ENCODE measurements around the gene ITPR1. TPM values are rescaled to one million over a fixed set of nuclear protein-coding genes. Genes with fewer than 3 reads are reported as not detected.
A peak's percentile ranks its signal among the peaks of the same experiment; 100 is the strongest.

Gene ITPR1
- total RNA-seq, 1 donor from 2014 or later: 53.1 TPM

- no peak for DNase-seq (ENCODE audit: low spot score)
- TF ChIP-seq, protein P1, sequence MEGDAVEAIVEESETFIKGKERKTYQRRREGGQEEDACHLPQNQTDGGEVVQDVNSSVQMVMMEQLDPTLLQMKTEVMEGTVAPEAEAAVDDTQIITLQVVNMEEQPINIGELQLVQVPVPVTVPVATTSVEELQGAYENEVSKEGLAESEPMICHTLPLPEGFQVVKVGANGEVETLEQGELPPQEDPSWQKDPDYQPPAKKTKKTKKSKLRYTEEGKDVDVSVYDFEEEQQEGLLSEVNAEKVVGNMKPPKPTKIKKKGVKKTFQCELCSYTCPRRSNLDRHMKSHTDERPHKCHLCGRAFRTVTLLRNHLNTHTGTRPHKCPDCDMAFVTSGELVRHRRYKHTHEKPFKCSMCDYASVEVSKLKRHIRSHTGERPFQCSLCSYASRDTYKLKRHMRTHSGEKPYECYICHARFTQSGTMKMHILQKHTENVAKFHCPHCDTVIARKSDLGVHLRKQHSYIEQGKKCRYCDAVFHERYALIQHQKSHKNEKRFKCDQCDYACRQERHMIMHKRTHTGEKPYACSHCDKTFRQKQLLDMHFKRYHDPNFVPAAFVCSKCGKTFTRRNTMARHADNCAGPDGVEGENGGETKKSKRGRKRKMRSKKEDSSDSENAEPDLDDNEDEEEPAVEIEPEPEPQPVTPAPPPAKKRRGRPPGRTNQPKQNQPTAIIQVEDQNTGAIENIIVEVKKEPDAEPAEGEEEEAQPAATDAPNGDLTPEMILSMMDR (IDR thresholded peaks at IDR 0.05; ENCODE audit: unreplicated experiment): no peak
- no peak overlapping the region for H3K4me3 Mint-ChIP-seq (ENCODE audit: unreplicated experiment)
- no peaks in the 10 kb centered on the region for H3K9me3 Mint-ChIP-seq (ENCODE audit: unreplicated experiment)
- H3K27me3 Mint-ChIP-seq (ENCODE audit: unreplicated experiment): peaks cover 4% of the 10 kb centered on the region
- peak overlapping the region; percentile 90 for H3K27ac Mint-ChIP-seq (ENCODE audit: unreplicated experiment)
- H3K36me3 Mint-ChIP-seq (ENCODE audit: low read depth, unreplicated experiment): peaks cover 37% of the 10 kb centered on the region
- peaks cover 67% of the 10 kb centered on the region for H3K4me1 Mint-ChIP-seq (ENCODE audit: unreplicated experiment)
Observed at GRCh38 chr3:4751502-4752101, 258.5 kb downstream of the ITPR1 start.

GRCh38 chr3:4752201-4753072, 259.3 kb downstream of the ITPR1 start:
- no peak for DNase-seq (ENCODE audit: low spot score)
- Mint-ChIP-seq H3K27me3 (ENCODE audit: unreplicated experiment) (peaks cover 4% of the 10 kb centered on the region), H3K4me1 (ENCODE audit: unreplicated experiment) (peaks cover 59% of the 10 kb centered on the region), H3K36me3 (ENCODE audit: low read depth, unreplicated experiment) (peaks cover 30% of the 10 kb centered on the region), H3K9me3 (ENCODE audit: unreplicated experiment) (no peaks in the 10 kb centered on the region), H3K27ac (ENCODE audit: unreplicated experiment) (peak overlapping the region; percentile 67), H3K4me3 (ENCODE audit: unreplicated experiment) (peak overlapping the region; percentile 5)
- TF ChIP-seq, protein P1 (IDR thresholded peaks at IDR 0.05; ENCODE audit: unreplicated experiment): no peak

GRCh38 chr3:4753073-4753691, 260.0 kb downstream of the ITPR1 start:
- Mint-ChIP-seq H3K27ac (ENCODE audit: unreplicated experiment) (peak overlapping the region; percentile 67), H3K27me3 (ENCODE audit: unreplicated experiment) (peaks cover 4% of the 10 kb centered on the region)

DNA sequence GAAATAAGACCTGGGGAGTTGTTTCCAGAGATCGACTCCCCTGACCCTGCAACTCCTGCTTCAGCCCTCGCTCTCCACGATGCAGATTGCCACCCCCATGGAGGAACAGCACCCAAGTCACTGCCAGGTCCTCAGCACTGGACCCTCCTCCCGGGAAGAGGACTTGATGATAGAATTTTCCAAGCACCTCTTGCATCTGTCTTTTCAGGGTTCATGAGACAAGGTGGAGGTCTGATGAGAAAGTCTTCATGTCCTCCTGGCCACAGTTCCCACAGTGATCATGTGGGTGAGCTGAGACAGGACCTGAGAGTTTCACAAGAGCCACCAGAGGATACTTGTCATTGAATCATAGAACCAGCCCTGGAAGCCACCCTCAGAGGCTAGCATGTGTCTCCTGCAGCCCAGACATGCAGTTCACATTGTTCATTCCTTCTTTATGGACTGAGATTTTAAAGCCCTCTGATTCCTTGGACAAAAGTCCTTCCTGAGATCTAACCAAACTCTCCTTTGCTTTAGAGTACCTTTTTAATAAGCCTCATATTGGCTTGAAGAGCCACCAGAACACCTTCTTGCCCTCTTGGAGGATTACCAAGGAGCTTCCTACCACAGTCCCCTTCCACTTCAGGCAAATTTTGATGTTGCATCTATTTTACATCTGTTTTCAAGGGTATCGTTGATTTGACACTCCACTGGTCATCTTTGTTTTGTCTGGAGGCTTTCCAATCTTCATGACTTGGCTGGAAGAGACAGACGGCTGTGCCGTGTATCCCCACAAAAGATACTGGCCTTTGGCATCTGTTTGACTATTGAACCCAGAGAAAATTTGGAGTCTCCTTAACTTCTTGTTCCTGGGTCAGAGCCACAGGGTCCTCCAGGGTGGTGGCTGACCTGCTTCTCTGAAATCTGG, 261.3 kb downstream of the ITPR1 start:
- no peak for DNase-seq (ENCODE audit: low spot score)
- Mint-ChIP-seq H3K27me3 (ENCODE audit: unreplicated experiment) (peaks cover 4% of the 10 kb centered on the region), H3K36me3 (ENCODE audit: low read depth, unreplicated experiment) (peaks cover 20% of the 10 kb centered on the region), H3K27ac (ENCODE audit: unreplicated experiment) (no peak overlapping the region), H3K4me3 (ENCODE audit: unreplicated experiment) (no peak overlapping the region), H3K9me3 (ENCODE audit: unreplicated experiment) (no peaks in the 10 kb centered on the region), H3K4me1 (ENCODE audit: unreplicated experiment) (peaks cover 41% of the 10 kb centered on the region)
- TF ChIP-seq, protein P1 (IDR thresholded peaks at IDR 0.05; ENCODE audit: unreplicated experiment): no peak

More at GRCh38 chr3:4753073-4753691, 260.0 kb downstream of the ITPR1 start:
- peaks cover 25% of the 10 kb centered on the region for H3K36me3 Mint-ChIP-seq (ENCODE audit: low read depth, unreplicated experiment)
- no peak for DNase-seq (ENCODE audit: low spot score)
- H3K9me3 Mint-ChIP-seq (ENCODE audit: unreplicated experiment): no peaks in the 10 kb centered on the region
- peak overlapping the region; percentile 5 for H3K4me3 Mint-ChIP-seq (ENCODE audit: unreplicated experiment)
- TF ChIP-seq, protein P1 (IDR thresholded peaks at IDR 0.05; ENCODE audit: unreplicated experiment): no peak
- peaks cover 51% of the 10 kb centered on the region for H3K4me1 Mint-ChIP-seq (ENCODE audit: unreplicated experiment)
